ENCODE data around the gene HHIP.

Gene HHIP

GRCh38 chr4:144647095-144647561, 1.2 kb downstream of the HHIP start:
- POLR2A ChIA-PET = interaction anchor here (0.9 kb wide), 1 partner anchor 451 kb away, joined by 3 read pairs; the partner anchor contains the start of genes ABCE1 and ANAPC10
- no peak for TF ChIP-seq ZNF384 (IDR thresholded peaks at IDR 0.05)
- peak; percentile 94 for TF ChIP-seq L3MBTL2 (conservative IDR thresholded peaks at IDR 0.05)
- DNase-seq (ENCODE audit: extremely low spot score) = peak; percentile 29
- CTCF ChIA-PET = no interaction called here

DNA sequence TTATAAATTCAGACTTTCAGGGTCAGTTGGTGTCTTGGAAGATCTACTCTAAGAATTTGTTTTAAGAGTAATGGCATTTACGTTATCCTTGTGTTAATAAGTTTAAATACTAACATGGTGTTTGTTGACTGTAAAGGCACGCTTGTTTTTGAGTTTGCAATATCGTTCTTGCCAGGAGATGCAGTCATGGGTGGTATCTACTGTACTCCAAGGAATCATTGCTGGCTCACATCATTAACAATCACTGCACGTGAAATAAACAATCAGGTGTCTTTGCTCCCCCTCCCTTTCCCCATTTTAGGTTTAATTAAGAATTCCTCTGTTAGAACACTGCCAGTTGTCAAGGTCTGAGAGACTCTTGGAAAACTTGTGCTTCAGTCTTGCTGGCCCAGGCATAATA, 1.6 kb downstream of the HHIP start:
- ChIA-PET POLR2A (no interaction called here), CTCF (no interaction called here)
- TF ChIP-seq, protein P1, sequence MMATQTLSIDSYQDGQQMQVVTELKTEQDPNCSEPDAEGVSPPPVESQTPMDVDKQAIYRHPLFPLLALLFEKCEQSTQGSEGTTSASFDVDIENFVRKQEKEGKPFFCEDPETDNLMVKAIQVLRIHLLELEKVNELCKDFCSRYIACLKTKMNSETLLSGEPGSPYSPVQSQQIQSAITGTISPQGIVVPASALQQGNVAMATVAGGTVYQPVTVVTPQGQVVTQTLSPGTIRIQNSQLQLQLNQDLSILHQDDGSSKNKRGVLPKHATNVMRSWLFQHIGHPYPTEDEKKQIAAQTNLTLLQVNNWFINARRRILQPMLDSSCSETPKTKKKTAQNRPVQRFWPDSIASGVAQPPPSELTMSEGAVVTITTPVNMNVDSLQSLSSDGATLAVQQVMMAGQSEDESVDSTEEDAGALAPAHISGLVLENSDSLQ (IDR thresholded peaks at IDR 0.05) = no peak
- DNase-seq (ENCODE audit: extremely low spot score) = no peak

DNA sequence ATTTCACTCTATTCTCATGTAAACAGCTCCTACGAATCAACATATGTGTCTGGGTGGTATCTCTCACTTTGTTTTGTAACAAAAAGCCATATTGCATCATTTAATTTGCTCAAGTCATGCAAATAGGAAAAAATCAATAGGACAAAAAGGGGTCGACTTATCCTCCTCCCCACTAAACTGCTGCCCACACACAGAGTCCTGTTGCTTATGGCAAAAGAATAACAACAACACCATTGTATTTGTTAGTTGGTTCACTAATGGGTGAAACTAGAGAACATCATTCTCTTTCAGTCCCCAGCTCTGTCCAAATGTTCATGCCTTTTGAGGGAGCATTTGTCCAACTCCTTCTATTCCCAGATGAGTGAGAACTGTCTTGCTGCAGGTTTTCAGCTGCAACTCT, 2.1 kb downstream of the HHIP start:
- ChIA-PET POLR2A (no interaction called here), CTCF (no interaction called here)
- no peak for TF ChIP-seq FOXK2 (IDR thresholded peaks at IDR 0.05)
- no peak for TF ChIP-seq L3MBTL2 (conservative IDR thresholded peaks at IDR 0.05)
- TF ChIP-seq FOXA1 (IDR thresholded peaks at IDR 0.05) = no peak
- no peak for DNase-seq (ENCODE audit: extremely low spot score)

DNA sequence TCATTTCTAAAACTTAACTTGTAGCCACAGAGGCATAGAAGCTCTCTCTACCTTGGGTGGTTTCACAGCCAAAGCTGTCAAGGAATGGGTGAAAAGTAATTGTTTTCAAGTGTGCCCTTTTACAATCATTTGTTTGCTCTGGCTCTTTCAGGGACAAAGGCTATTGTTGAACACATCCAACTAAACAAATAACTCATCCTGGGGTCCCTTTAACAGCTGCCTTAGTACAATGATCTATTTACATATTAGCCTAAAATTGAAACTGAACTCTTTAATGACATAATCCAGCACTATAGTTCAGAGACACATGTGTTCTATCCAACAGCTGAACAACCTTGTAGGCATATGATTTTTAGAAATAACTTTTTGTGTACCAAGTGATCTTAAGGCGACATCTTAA, 3.7 kb downstream of the HHIP start:
- POLR2A ChIA-PET = no interaction called here
- TF ChIP-seq L3MBTL2 (conservative IDR thresholded peaks at IDR 0.05) = no peak
- DNase-seq (ENCODE audit: extremely low spot score) = no peak
- CTCF ChIA-PET = interaction anchor here (0.6 kb wide), 1 partner anchor 14 kb away, joined by 3 read pairs; no protein-coding TSS in a partner anchor

GRCh38 chr4:144650311-144651005, 4.5 kb downstream of the HHIP start:
- POLR2A ChIA-PET = no interaction called here
- CTCF ChIA-PET = interaction anchor here (0.6 kb wide), 1 partner anchor 14 kb away, joined by 3 read pairs; no protein-coding TSS in a partner anchor
- DNase-seq (ENCODE audit: extremely low spot score) = no peak
- TF ChIP-seq L3MBTL2 (conservative IDR thresholded peaks at IDR 0.05) (no peak), FOXK2 (IDR thresholded peaks at IDR 0.05) (no peak), ARNT (IDR thresholded peaks at IDR 0.05) (no peak), HDGF (IDR thresholded peaks at IDR 0.05; ENCODE audit: borderline replicate concordance) (no peak), TARDBP (IDR thresholded peaks at IDR 0.05) (no peak), LEF1 (IDR thresholded peaks at IDR 0.05; ENCODE audit: borderline replicate concordance) (no peak)
- TF ChIP-seq, protein P1 (IDR thresholded peaks at IDR 0.05) = peak; percentile 42

DNA sequence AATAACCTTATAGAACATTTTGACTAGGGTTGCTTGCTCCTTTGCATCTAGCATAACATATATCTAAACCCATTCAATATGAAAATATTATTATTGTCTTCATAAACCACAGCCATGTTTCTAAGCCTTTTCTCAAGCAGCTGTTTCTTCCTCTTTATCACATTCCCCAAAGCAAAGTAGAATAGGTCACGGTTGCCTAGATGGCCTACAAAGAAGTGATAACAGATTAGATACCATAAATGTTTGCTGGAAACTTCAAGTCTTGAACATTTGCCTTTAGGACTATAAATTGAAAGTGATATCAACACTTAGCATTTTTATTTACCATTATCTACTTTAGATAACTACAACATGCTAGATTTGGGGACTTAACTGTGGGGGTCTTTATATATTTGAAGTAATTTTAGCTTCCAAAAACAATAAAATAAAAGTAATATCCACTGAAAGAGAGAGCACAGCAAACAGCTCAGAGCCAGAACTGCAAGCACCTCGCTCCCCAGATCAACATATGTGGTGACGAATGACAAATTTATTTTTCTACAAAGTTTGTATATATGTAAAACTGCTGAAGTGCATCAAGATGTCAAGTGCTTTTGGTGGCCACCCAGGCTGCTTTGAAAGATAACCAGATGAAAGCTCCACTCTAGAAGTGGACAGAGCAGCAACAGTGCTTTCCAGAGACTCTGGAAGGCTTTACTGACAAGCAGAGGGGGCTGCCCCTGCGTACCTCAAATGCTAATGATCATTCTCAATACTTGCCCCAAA, 8.0 kb downstream of the HHIP start:
- TF ChIP-seq ZNF384 (IDR thresholded peaks at IDR 0.05) (no peak), BHLHE40 (IDR thresholded peaks at IDR 0.05; ENCODE audit: borderline replicate concordance) (no peak), SP1 (IDR thresholded peaks at IDR 0.05) (no peak), HDGF (IDR thresholded peaks at IDR 0.05; ENCODE audit: borderline replicate concordance) (no peak), FOXK2 (IDR thresholded peaks at IDR 0.05) (no peak), NFRKB (IDR thresholded peaks at IDR 0.05) (no peak), LEF1 (IDR thresholded peaks at IDR 0.05; ENCODE audit: borderline replicate concordance) (no peak)
- TF ChIP-seq, protein P1 (IDR thresholded peaks at IDR 0.05) = no peak
- no peak for DNase-seq (ENCODE audit: extremely low spot score)
- POLR2A ChIA-PET = no interaction called here
- CTCF ChIA-PET = interaction anchor here (0.6 kb wide), 1 partner anchor 17 kb away, joined by 4 read pairs; no protein-coding TSS in a partner anchor

- ChIA-PET POLR2A (no interaction called here), CTCF (interaction anchor here (0.6 kb wide), 1 partner anchor 257 kb away, joined by 3 read pairs; no protein-coding TSS in a partner anchor)
These were observed 9.5 kb downstream of the HHIP start for GRCh38 chr4:144655491-144655890.

More at GRCh38 chr4:144655491-144655890, 9.5 kb downstream of the HHIP start:
- no peak for DNase-seq (ENCODE audit: extremely low spot score)
- TF ChIP-seq FOXA1 (IDR thresholded peaks at IDR 0.05) (no peak), CTBP1 (IDR thresholded peaks at IDR 0.05; ENCODE audit: borderline replicate concordance) (no peak), HDGF (IDR thresholded peaks at IDR 0.05; ENCODE audit: borderline replicate concordance) (no peak), NFRKB (IDR thresholded peaks at IDR 0.05) (no peak), LEF1 (IDR thresholded peaks at IDR 0.05; ENCODE audit: borderline replicate concordance) (no peak), L3MBTL2 (conservative IDR thresholded peaks at IDR 0.05) (no peak), ELF4 (IDR thresholded peaks at IDR 0.05) (no peak), ARNT (IDR thresholded peaks at IDR 0.05) (no peak), SP1 (IDR thresholded peaks at IDR 0.05) (no peak), TARDBP (IDR thresholded peaks at IDR 0.05) (no peak), BHLHE40 (IDR thresholded peaks at IDR 0.05; ENCODE audit: borderline replicate concordance) (no peak), ZNF384 (IDR thresholded peaks at IDR 0.05) (no peak)
- TF ChIP-seq, protein P1 (IDR thresholded peaks at IDR 0.05) = no peak
